B cell (primary cell): ENCODE measurements around the gene UBE2J2. TPM values are rescaled to one million over a fixed set of nuclear protein-coding genes. Genes with fewer than 3 reads are reported as not detected.

Experiments used
- ATAC-seq: fragments of 200-7000 bp; cut with Tn5 transposase; one replicate; pipeline ENCODE4 v1.10.0; 2021; ENCODE audit warnings: low read depth, mild to moderate bottlenecking, moderate number of reproducible peaks, moderate library complexity
- CTCF ChIA-PET: fragments of 350-600 bp; sonication (Branson Sonifier 250); formaldehyde crosslinking; loops from one replicate; lab custom pipeline; 2021; ENCODE audit warnings: antibody characterized with exemption, inconsistent platforms; lab: Charles Lee
- POLR2A ChIA-PET: fragments of 350-600 bp; sonication (Branson Sonifier 250); formaldehyde crosslinking; loops from one replicate; lab custom pipeline; 2021; ENCODE audit warnings: antibody characterized with exemption; lab: Charles Lee
- DNase-seq: peaks from one replicate; pipeline ENCODE4 v3.0.0; 2013
- H2AFZ ChIP-seq: 2 replicates; pipeline ENCODE4 v1.6.1; 2012; ENCODE audit warnings: mild to moderate bottlenecking, low read depth, low read length; ENCODE audit not compliant: insufficient read depth, poor library complexity, severe bottlenecking
- H3K27ac ChIP-seq, 2 donors: 1 replicate in 1 of 2; 2 replicates in 1 of 2; pipeline ENCODE4 v1.5.1; 2012 to 2013; ENCODE audit warnings: low read length in 2 of 2, mild to moderate bottlenecking in 2 of 2, moderate library complexity in 1 of 2
- H3K27me3 ChIP-seq, 4 experiments: fragments of 200-600 bp in 1 of 4; sonication (generic) in 1 of 4; replicated peaks in 1 of 4; 1 replicate in 2 of 4; 2 replicates in 2 of 4; pipeline versions ENCODE4 v1.6.1 to v1.7.0; 2013 to 2016; ENCODE audit warnings: low read length in 3 of 4, mild to moderate bottlenecking in 2 of 4, mixed read lengths in 1 of 4, moderate library complexity in 1 of 4; ENCODE audit not compliant: insufficient read depth in 4 of 4, control insufficient read depth in 3 of 4; ENCODE audit errors: control extremely low read depth in 1 of 4
- H3K36me3 ChIP-seq, 2 experiments: replicated peaks in 1 of 2; 1 replicate in 1 of 2; 2 replicates in 1 of 2; pipeline versions ENCODE4 v1.6.1 to v1.7.1; 2013; ENCODE audit warnings: low read length in 1 of 2; ENCODE audit not compliant: insufficient read depth in 2 of 2, control insufficient read depth in 1 of 2; ENCODE audit errors: control extremely low read depth in 1 of 2, extremely low read depth in 1 of 2
- H3K4me1 ChIP-seq, 2 donors: fragments of 200-600 bp in 1 of 2; sonication (generic) in 1 of 2; 1 replicate in 1 of 2; 2 replicates in 1 of 2; pipeline versions ENCODE4 v1.5.1 to v1.6.1; 2013 to 2017; ENCODE audit warnings: low read length in 2 of 2; ENCODE audit not compliant: control insufficient read depth in 2 of 2, insufficient read depth in 2 of 2
- H3K4me2 ChIP-seq: replicated peaks from 2 replicates; pipeline ENCODE3; 2012; ENCODE audit warnings: mild to moderate bottlenecking, low read depth, low read length; ENCODE audit not compliant: poor library complexity, severe bottlenecking
- H3K4me3 ChIP-seq, 5 experiments: fragments of 200-600 bp in 1 of 5; sonication (generic) in 1 of 5; 1 replicate in 3 of 5; 2 replicates in 2 of 5; pipeline versions ENCODE4 v1.5.1 to v1.7.0; 2011 to 2016; ENCODE audit warnings: low read length in 4 of 5, mild to moderate bottlenecking in 4 of 5, low read depth in 2 of 5, control low read depth in 1 of 5, moderate library complexity in 1 of 5; ENCODE audit not compliant: insufficient read depth in 1 of 5; ENCODE audit errors: control extremely low read depth in 1 of 5, extremely low read depth in 1 of 5
- H3K79me2 ChIP-seq: fragments of 200-600 bp; sonication (generic); one replicate; pipeline ENCODE4 v1.6.0; 2016; ENCODE audit warnings: low read length; ENCODE audit not compliant: control insufficient read depth, insufficient read depth
- H3K9ac ChIP-seq: fragments of 200-600 bp; sonication (generic); 2 replicates; pipeline ENCODE4 v1.6.1; 2017; ENCODE audit warnings: mild to moderate bottlenecking, low read length, moderate library complexity
- H3K9me3 ChIP-seq, 3 donors: one replicate each; pipeline versions ENCODE4 v1.6.1 to v1.7.1; 2013; ENCODE audit warnings: low read length in 2 of 3; ENCODE audit not compliant: control insufficient read depth in 2 of 3, insufficient read depth in 1 of 3; ENCODE audit errors: control extremely low read depth in 1 of 3
- H4K20me1 ChIP-seq: 2 replicates; pipeline ENCODE4 v1.6.0; 2012; ENCODE audit warnings: mild to moderate bottlenecking, low read length; ENCODE audit not compliant: insufficient read depth, control insufficient read depth, poor library complexity, severe bottlenecking
- H3K27ac Mint-ChIP-seq: one replicate; pipeline ENCODE4 v1.8.0; 2021; ENCODE audit warnings: mixed read lengths
- H3K27me3 Mint-ChIP-seq: one replicate; pipeline ENCODE4 v1.8.0; 2021; ENCODE audit warnings: mixed read lengths
- H3K4me1 Mint-ChIP-seq: one replicate; pipeline ENCODE4 v1.8.0; 2021; ENCODE audit warnings: mixed read lengths
- H3K4me3 Mint-ChIP-seq: one replicate; pipeline ENCODE4 v1.8.0; 2021; ENCODE audit warnings: mixed read lengths
- H3K9me3 Mint-ChIP-seq: one replicate; pipeline ENCODE4 v1.8.0; 2022; ENCODE audit warnings: mixed read lengths; ENCODE audit not compliant: insufficient read depth
- CTCF ChIP-seq: fragments of 200-600 bp; IDR thresholded peaks from one replicate; pipeline ENCODE4 v1.8.0; 2022; ENCODE audit warnings: antibody characterized with exemption, mild to moderate bottlenecking
- EZH2 ChIP-seq: IDR thresholded peaks from 2 replicates; pipeline ENCODE4 v1.6.1; 2012; ENCODE audit warnings: borderline replicate concordance, low read depth, mild to moderate bottlenecking, moderate library complexity, low read length; ENCODE audit not compliant: insufficient read depth, poor library complexity, severe bottlenecking
- WGBS: methylation state at CpG from one replicate; pipeline ENCODE4 v1.1.5; 2013; ENCODE audit warnings: missing lambda C conversion rate; ENCODE audit not compliant: insufficient coverage; 5-methylcytosine and 5-hydroxymethylcytosine counted together
- intact Hi-C: fragments of 100-400 bp; cut with micrococcal nuclease; formaldehyde crosslinking; loops from one replicate; pipeline ENCODE4 v1.10.0; 2022
- polyA plus RNA-seq: library from polyadenylated mRNA; depleted of rRNA; stranded (reverse); fragments of >200 nt; gene quantifications from 2 replicates; pipeline ENCODE4 v1.2.3, GENCODE V29; 2012
- total RNA-seq, 2 donors: library from RNA; stranded (reverse); fragments of 120-200 nt in 1 of 2; gene quantifications; 1 replicate in 1 of 2; 2 replicates in 1 of 2; pipeline versions ENCODE4 v1.2.3 to v1.2.4, GENCODE V29; 2013 to 2022

The UBE2J2 gene
- total and polyA plus RNA-seq, 2 donors (not counting 1 experiment from before 2014, with no cell fraction given): 40.1 to 115 TPM

DNA sequence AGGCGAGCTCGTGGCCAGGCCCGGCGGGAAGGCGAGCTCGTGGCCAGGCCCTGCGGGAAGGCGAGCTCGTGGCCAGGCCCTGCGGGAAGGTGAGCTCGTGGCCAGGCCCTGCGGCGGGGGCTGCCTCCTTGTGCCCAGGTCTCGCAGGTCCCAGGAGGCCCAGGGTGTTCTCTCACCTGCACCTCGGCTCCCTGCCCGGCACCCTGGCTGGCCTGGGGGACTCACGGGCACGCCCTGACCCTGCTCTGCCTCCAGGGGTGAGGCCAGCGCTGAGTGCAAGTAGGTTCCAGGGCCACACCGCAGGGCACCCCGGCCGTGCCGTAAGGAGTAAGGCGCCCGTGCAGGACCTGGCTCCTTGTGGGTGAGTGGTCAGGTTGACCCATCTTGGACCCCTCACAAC, 46.3 kb downstream of the UBE2J2 start:
- no peak overlapping the region for H3K27ac ChIP-seq
- ATAC-seq (no peak), DNase-seq (no peak)
- peaks cover 87% of the 10 kb centered on the region for H4K20me1 ChIP-seq
- peaks cover 14 to 21% of the 10 kb centered on the region in 2 donors for H3K4me1 ChIP-seq
- H3K9ac ChIP-seq: no peak overlapping the region
- H3K27ac Mint-ChIP-seq: no peak overlapping the region
- H3K4me1 Mint-ChIP-seq: peaks cover 21% of the 10 kb centered on the region
- H3K27me3 ChIP-seq: no peaks in the 10 kb centered on the region
- peaks cover 0 to 53% of the 10 kb centered on the region in 2 experiments for H3K36me3 ChIP-seq
- no peaks in the 10 kb centered on the region for H3K27me3 Mint-ChIP-seq
- H3K9me3 ChIP-seq: no peaks in the 10 kb centered on the region
- no peak overlapping the region for H3K4me3 Mint-ChIP-seq
- no peak overlapping the region for H3K4me2 ChIP-seq
- intact Hi-C loops: no loop called here
- POLR2A ChIA-PET: interaction anchor here (0.7 kb wide), 1 partner anchor 23 kb away, joined by 5 read pairs; no protein-coding TSS in a partner anchor
- H2AFZ ChIP-seq: no peak overlapping the region
- no peaks in the 10 kb centered on the region for H3K9me3 Mint-ChIP-seq
- H3K4me3 ChIP-seq: no peak overlapping the region
- CTCF ChIA-PET: interaction anchor here (1.4 kb wide), 1 partner anchor 12 kb away, joined by 3 read pairs; no protein-coding TSS in a partner anchor
- H3K79me2 ChIP-seq: peaks cover 73% of the 10 kb centered on the region
- TF ChIP-seq CTCF: no peak
- TF ChIP-seq EZH2: no peak
- WGBS: 95% methylated on average over 23 of the region's 25 CpGs

- H2AFZ ChIP-seq: no peak overlapping the region
- peaks cover 21% of the 10 kb centered on the region for H3K4me1 Mint-ChIP-seq
- intact Hi-C loops: no loop called here
- no peak overlapping the region for H3K27ac Mint-ChIP-seq
- H3K9ac ChIP-seq: no peak overlapping the region
- H3K4me2 ChIP-seq: no peak overlapping the region
- H4K20me1 ChIP-seq: peaks cover 93% of the 10 kb centered on the region
- no peaks in the 10 kb centered on the region for H3K27me3 ChIP-seq
- peaks cover 76% of the 10 kb centered on the region for H3K79me2 ChIP-seq
- peaks cover 0 to 59% of the 10 kb centered on the region in 2 experiments for H3K36me3 ChIP-seq
- DNase-seq (no peak), ATAC-seq (no peak)
- H3K4me3 ChIP-seq: no peak overlapping the region
- H3K27ac ChIP-seq: no peak overlapping the region
- H3K9me3 ChIP-seq: no peaks in the 10 kb centered on the region
- TF ChIP-seq EZH2 (no peak), CTCF (no peak)
- H3K4me1 ChIP-seq: peaks cover 14 to 21% of the 10 kb centered on the region in 2 donors
- H3K9me3 Mint-ChIP-seq: no peaks in the 10 kb centered on the region
- POLR2A ChIA-PET: interaction anchor here (0.7 to 1.2 kb wide), 2 partner anchors 24 to 52 kb away, joined by 3 to 5 read pairs; no protein-coding TSS in a partner anchor
- no peaks in the 10 kb centered on the region for H3K27me3 Mint-ChIP-seq
- H3K4me3 Mint-ChIP-seq: no peak overlapping the region
- CTCF ChIA-PET: interaction anchor here (1.4 kb wide), 1 partner anchor 11 kb away, joined by 3 read pairs; no protein-coding TSS in a partner anchor
- 94% methylated on average over 44 of the region's 44 CpGs for WGBS
These were observed 46.9 kb downstream of the UBE2J2 start for GRCh38 chr1:1226566-1227362.
